Activated T-helper 2 cell treated with anti-CD3 and anti-CD28 coated beads, Interferon-gamma antibody, Interleukin-2, Interleukin-4, amounts not matched to agents 10 μg/mL and 5 μg/mL and 100 μg/mL, durations not matched to agents 14 hours and 24 hours and 36 hours (primary cell): ENCODE data around the gene GFOD2. TPM values are rescaled to one million over a fixed set of nuclear protein-coding genes. Genes with fewer than 3 reads are reported as not detected.

Source experiments
- DNase-seq: peaks from one replicate; pipeline ENCODE4 v3.0.0; 2021; ENCODE audit warnings: low spot score
- H3K27ac Mint-ChIP-seq: one replicate; pipeline ENCODE4 v1.8.0; 2021; ENCODE audit warnings: mixed read lengths
- H3K27me3 Mint-ChIP-seq: one replicate; pipeline ENCODE4 v1.8.0; 2021; ENCODE audit warnings: low read depth, mixed read lengths
- H3K36me3 Mint-ChIP-seq: one replicate; pipeline ENCODE4 v1.8.0; 2021; ENCODE audit warnings: low read depth, mixed read lengths
- H3K4me1 Mint-ChIP-seq: one replicate; pipeline ENCODE4 v1.8.0; 2021; ENCODE audit warnings: low read depth, mixed read lengths
- H3K4me3 Mint-ChIP-seq: one replicate; pipeline ENCODE4 v1.8.0; 2021; ENCODE audit warnings: low read depth, mild to moderate bottlenecking, moderate library complexity, mixed read lengths
- H3K9me3 Mint-ChIP-seq: one replicate; pipeline ENCODE4 v1.8.0; 2021; ENCODE audit warnings: mixed read lengths
- intact Hi-C: fragments of 100-400 bp; cut with micrococcal nuclease; formaldehyde crosslinking; loops from one replicate; pipeline ENCODE4 v1.15.1; 2023
- total RNA-seq: library from RNA; stranded (reverse); gene quantifications from 2 replicates; pipeline ENCODE4 v1.2.3, GENCODE V29; 2022

GFOD2 gene
- total RNA-seq, 1 donor from 2014 or later: 18.3 TPM

DNA sequence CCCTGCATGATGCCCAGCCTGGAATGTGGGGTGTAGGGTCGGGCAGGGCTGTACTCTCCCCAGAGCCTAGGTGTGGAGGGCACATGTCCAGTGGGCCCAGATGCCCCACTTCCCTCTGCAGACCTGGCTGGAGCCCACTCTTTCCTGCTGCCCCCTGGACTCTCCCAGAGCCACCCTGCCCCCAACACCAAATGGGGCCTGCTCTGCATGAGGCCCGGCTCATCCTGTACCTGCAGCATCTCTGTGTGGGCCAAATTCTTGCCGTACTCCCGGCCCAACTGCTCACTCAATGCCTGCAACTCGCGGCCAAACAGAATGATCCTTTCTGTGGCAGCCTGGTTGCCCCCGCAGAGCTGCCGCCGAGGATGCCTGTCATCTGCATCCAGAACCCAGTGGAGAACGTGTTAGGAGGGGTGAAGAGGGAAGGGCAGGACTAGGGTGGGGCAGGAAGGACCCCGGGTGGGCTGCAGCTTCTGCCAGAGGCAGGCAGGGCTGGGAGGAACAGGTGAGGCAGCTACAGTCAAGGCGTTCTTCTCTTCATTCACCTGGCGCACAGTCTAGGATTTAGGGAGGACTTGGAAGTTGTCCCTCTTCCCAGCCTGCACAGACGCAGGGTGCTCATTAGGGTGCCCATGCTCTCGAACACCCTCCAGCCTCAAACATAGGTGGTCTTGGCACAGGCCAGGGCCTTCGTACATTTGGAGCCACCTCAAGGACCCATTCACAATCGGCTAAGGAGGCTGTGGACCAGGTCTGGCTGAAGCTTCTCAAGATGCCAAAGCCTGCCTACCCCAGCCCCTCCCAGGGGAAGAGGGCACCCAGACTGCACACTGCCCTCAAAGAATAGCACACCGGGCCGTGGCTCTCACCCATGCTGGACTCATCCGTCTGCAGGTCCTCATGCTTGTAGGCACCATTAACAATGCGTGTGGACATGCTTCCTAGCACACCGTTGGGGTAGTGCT, 8.7 kb upstream of the GFOD2 start:
- Mint-ChIP-seq H3K9me3 (no peaks in the 10 kb centered on the region), H3K27me3 (no peaks in the 10 kb centered on the region), H3K4me3 (no peak overlapping the region), H3K36me3 (peaks cover 23% of the 10 kb centered on the region), H3K4me1 (no peaks in the 10 kb centered on the region), H3K27ac (no peak overlapping the region)
- intact Hi-C loops: no loop called here
- no peak for DNase-seq

DNA sequence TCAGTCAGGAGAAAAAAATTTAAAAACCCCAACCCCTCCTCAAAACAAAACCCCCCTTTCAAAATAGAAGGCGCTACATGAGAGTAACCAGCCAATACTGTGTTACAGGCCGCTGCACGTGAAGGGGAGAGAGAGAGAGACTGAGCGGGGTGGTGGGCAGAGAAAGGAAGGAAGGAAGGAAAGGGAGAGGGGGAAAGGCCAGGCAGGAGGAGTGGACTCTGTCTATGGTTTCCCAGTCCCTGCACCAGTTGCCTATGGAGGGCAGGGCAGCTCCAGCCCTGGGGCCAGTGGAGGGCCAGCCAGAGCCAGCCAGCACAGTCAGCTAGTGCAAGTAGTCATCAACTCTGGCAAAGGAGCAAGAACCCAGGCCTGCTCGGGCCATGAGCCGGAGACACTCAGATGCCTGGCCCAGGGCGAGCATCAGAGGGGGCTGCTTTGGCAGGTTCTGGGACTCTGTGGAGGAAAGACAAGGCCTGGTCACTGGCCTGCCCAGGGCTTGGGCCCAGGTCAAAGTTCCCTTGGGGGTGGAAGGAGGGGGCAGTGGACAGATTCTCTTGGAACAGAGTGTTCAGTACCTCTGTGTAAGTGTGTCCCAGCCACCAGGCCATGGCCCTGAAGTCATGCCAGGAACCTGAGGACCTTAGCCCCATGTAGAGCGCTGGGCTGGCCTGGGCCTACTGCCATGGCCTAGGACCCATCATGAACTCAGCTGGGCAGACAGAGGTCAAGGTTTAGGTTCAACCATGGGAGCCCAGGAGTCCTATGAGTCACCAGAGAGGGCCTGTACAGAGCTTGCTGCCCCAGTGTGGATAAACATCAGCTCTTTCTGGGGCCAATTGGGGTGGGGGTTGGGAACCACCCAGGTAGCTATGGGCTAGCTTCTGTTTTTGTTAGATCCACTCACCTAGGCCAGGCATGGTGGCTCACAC, 7.3 kb upstream of the GFOD2 start:
- H3K36me3 Mint-ChIP-seq: peaks cover 23% of the 10 kb centered on the region
- no peak overlapping the region for H3K4me3 Mint-ChIP-seq
- no peak overlapping the region for H3K27ac Mint-ChIP-seq
- H3K9me3 Mint-ChIP-seq: no peaks in the 10 kb centered on the region
- no peaks in the 10 kb centered on the region for H3K27me3 Mint-ChIP-seq
- DNase-seq: no peak
- intact Hi-C loops: no loop called here
- no peaks in the 10 kb centered on the region for H3K4me1 Mint-ChIP-seq

DNA sequence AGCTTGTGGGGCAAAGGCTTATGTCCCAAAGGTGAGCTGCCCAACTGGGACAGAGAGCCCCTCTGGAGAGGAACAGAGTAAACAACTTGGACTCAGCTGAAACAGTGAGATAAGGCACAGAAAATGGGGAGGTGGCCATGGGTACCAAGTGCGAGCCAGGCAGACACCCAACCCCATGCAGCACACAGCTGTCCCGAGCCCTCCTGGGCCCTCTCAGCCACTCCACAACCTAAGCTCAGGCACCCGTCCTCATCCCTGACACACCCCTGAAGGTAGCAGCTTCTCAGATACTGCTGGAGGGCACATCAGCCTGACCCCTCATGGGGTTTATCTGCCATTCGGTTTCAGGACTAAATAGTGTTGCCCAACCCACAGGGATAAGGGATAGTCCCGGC, 4.8 kb upstream of the GFOD2 start:
- H3K27ac Mint-ChIP-seq: no peak overlapping the region
- peaks cover 8% of the 10 kb centered on the region for H3K36me3 Mint-ChIP-seq
- no peaks in the 10 kb centered on the region for H3K9me3 Mint-ChIP-seq
- H3K4me3 Mint-ChIP-seq: no peak overlapping the region
- DNase-seq: no peak
- H3K27me3 Mint-ChIP-seq: no peaks in the 10 kb centered on the region
- intact Hi-C loops: no loop called here
- peaks cover 16% of the 10 kb centered on the region for H3K4me1 Mint-ChIP-seq

DNA sequence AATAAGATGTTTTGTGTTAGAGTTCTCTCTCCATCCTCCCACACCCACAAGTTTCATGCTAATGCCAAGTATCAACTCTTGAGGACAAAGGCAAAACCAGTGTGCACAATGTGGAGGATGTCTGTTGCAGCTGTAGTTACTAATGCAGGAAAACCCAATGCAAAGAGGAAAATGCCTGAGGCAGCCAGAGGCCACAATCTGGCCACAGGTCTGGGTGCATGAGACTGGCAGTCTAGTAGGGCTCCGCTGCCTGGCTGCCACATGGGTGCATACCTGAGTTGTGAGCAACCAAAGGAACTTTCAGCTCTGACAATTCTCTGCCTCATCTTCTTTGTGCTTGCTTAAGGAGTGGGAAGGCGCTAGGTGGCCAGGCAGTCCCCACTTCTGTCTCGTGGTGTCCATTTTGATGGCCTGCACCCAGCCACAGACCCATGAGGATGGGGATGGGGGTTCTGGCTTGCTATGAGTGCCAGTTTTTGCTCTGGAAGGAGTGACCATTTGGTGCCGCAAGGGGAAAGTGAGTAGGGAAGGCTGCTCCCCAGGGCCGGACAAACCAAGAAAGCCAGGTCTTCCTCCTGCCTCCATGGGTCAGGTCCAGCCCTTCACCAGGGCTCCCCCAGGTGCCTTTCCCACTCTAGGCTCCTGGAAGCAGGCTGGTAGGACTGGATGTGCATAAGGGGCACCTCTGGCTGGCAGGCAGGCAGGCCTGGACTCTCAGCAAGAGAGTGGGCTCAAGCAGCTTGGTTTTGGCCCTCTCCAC, 4.2 kb upstream of the GFOD2 start:
- DNase-seq: no peak
- Mint-ChIP-seq H3K27ac (no peak overlapping the region), H3K4me1 (peaks cover 20% of the 10 kb centered on the region), H3K36me3 (peaks cover 11% of the 10 kb centered on the region), H3K9me3 (no peaks in the 10 kb centered on the region), H3K4me3 (no peak overlapping the region), H3K27me3 (no peaks in the 10 kb centered on the region)
- intact Hi-C loops: no loop called here

DNA sequence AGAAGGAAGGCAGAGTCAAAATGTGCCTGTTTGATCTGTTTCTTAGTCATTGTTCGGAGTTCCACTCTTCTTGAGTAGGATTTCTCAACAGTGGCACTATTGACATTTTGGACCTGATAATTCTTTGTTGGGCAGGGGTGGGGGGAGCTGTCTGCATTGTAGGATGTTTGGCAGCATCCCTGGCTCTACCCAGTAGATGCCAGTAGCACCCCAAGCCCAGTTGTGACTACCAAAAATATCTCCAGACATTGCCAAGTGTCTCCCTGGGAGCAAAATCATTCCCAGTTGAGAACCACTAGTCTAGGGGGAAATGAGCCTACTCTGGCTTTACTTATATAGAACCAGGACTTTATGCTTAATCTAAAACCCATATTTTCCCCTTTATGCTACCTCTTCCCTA, 1.1 kb upstream of the GFOD2 start:
- intact Hi-C loops: no loop called here
- Mint-ChIP-seq H3K27me3 (no peaks in the 10 kb centered on the region), H3K4me3 (peak overlapping the region; percentile 88)

DNA sequence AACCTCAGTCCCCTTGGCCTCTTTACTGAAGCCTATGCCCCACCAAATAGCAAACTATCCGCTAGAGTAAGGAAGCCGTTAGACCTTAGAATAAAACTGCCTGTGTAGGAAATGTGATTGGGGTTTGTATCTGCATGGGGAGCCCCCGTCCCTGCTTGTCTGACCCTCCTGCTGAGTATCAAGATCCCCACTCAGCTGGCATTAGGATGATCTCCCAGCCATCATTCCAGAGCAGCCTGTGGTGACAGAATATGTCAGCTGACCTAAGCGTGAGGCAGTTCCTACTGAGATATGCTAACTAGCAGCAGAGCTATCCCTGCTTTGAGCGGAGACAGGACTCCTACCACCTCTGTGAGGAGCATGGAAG, 645 bp upstream of the GFOD2 start:
- H3K27me3 Mint-ChIP-seq: no peaks in the 10 kb centered on the region
- peaks cover 19% of the 10 kb centered on the region for H3K36me3 Mint-ChIP-seq
- peak; percentile 14 for DNase-seq
- intact Hi-C loops: loop anchor here (1.0 to 5.0 kb wide), 2 partner anchors 59 to 88 kb away; partner anchors contain the start of genes ACD, PARD6A, RANBP10 and TSNAXIP1
- H3K27ac Mint-ChIP-seq: peak overlapping the region; percentile 92
- H3K9me3 Mint-ChIP-seq: no peaks in the 10 kb centered on the region
- H3K4me3 Mint-ChIP-seq: peak overlapping the region; percentile 88
- H3K4me1 Mint-ChIP-seq: peaks cover 26% of the 10 kb centered on the region

More for the DNA sequence above, 1.1 kb upstream of the GFOD2 start:
- H3K9me3 Mint-ChIP-seq: no peaks in the 10 kb centered on the region
- peak overlapping the region; percentile 92 for H3K27ac Mint-ChIP-seq
- DNase-seq: no peak
- peaks cover 21% of the 10 kb centered on the region for H3K36me3 Mint-ChIP-seq
- H3K4me1 Mint-ChIP-seq: peaks cover 26% of the 10 kb centered on the region

DNA sequence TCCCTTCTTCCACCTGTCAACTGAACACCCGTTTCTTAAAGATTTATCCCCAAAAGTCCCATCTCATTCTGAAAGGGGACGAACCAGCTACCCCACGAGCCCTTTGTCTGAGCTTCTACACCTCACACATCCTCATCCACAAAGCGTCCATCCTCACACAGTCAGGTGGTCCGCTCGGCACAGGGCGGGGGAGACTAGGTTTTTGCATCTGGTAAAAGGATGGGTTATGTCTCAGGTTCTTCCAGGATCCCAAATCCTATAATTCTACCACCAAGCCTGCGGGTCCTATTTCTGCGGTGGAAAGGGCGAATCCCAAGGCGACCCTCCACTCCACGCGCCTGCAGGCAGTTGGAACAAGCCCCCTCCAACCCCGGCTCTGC, 458 bp downstream of the GFOD2 start:
- H3K27me3 Mint-ChIP-seq: no peaks in the 10 kb centered on the region
- H3K9me3 Mint-ChIP-seq: no peaks in the 10 kb centered on the region
- DNase-seq: no peak
- H3K27ac Mint-ChIP-seq: peak overlapping the region; percentile 92
- peaks cover 19% of the 10 kb centered on the region for H3K36me3 Mint-ChIP-seq
- intact Hi-C loops: loop anchor here (1.0 to 5.0 kb wide), 2 partner anchors 58 to 89 kb away; partner anchors contain the start of genes ACD, PARD6A, RANBP10 and TSNAXIP1
- H3K4me1 Mint-ChIP-seq: peaks cover 26% of the 10 kb centered on the region
- H3K4me3 Mint-ChIP-seq: peak overlapping the region; percentile 88

DNA sequence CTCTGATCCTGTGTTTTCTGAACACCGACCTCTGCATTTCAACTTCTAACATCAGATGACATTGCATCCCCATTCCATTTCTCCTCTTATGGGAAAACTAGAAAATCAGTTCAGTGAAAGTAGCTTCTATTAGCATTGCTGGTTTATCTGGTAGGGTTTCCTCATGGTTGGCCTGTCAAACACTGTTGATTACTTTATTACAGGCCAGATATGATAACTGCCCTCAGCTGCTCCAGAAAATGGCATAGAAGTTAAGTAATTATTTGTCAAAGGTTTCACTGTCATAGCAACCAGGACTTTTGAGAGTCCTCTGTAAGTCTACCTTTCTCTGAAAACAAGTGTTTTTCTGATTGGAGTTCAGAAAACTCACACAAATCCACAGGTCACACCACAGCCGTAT, 3.0 kb downstream of the GFOD2 start:
- H3K4me3 Mint-ChIP-seq: no peak overlapping the region
- intact Hi-C loops: loop anchor here (5.0 kb wide), 1 partner anchor 91 kb away; the partner anchor contains the start of genes RANBP10 and TSNAXIP1
- H3K27ac Mint-ChIP-seq: no peak overlapping the region
- no peak for DNase-seq
- H3K27me3 Mint-ChIP-seq: no peaks in the 10 kb centered on the region
- peaks cover 19% of the 10 kb centered on the region for H3K36me3 Mint-ChIP-seq
- no peaks in the 10 kb centered on the region for H3K9me3 Mint-ChIP-seq
- H3K4me1 Mint-ChIP-seq: peaks cover 25% of the 10 kb centered on the region

DNA sequence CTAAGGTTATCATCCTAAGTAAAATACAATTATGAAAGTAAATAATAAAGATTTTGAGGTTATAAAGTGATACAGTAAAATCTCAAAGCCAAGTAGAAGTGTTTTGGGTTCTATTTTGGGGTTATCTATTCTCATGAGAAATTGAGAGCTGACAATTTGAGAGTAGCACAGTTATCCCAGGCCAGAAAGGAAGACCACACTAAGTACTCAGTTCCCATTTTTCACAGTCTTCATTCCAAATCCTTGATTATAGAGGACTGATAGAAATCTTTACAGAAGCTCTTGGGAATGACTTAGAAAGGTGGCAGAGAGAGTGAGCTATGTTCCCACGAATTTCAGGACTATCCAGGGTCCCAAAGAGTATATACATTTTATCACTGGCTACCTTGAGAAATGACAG, 4.6 kb downstream of the GFOD2 start:
- Mint-ChIP-seq H3K9me3 (no peaks in the 10 kb centered on the region), H3K27me3 (no peaks in the 10 kb centered on the region), H3K36me3 (peaks cover 19% of the 10 kb centered on the region), H3K4me1 (peaks cover 10% of the 10 kb centered on the region), H3K27ac (no peak overlapping the region), H3K4me3 (no peak overlapping the region)
- intact Hi-C loops: no loop called here
- DNase-seq: no peak

DNA sequence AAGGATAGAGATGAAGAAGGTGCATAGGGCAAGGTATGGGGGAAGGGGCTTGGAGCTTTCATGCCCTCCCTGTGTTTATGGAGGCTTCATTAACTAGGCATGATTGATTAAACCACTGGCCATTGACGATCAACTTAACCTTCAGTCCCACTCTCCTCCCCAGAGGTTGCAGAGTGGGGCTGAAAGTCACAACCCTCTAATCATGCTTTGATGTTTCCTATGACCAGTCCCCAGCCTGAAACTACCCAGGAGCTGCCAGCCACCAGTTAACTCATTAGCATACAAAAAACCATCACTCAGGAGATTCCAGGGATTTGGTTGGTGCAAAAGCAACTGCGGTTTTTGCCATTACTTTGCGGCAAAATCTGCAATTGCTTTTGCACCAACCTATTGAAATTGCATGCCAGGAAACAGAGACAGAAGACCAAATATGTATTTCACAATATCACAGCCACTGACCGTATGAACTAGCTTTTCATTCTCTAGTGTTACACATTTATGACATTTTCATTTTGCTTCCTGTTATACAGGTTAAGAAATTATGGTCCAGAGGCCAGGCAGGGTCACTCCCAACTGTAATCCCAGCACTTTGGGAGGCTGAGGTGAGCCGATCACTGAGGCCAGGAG, 5.4 kb downstream of the GFOD2 start:
- Mint-ChIP-seq H3K27me3 (no peaks in the 10 kb centered on the region), H3K4me3 (no peak overlapping the region), H3K4me1 (peaks cover 10% of the 10 kb centered on the region), H3K9me3 (no peaks in the 10 kb centered on the region), H3K27ac (no peak overlapping the region), H3K36me3 (peaks cover 19% of the 10 kb centered on the region)
- intact Hi-C loops: no loop called here
- DNase-seq: no peak

DNA sequence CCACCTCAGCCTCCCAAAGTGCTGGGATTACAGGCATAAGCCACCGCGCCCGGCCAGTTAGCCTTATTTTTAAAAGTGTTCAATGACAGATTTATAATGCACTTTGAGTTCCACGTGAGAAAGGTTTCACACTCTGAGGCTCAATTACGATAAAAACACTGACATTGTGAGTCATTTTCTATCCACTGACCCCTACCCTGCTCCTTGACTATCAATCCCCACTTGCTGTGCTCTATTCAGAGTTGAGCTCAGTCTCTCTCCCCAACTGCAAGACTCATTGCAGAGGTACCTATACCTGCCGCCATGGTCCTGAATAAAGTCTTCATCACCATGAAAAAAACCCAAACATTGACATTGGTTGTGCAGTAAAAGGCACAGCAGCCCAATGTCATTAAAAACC, 8.5 kb downstream of the GFOD2 start:
- no peaks in the 10 kb centered on the region for H3K9me3 Mint-ChIP-seq

DNA sequence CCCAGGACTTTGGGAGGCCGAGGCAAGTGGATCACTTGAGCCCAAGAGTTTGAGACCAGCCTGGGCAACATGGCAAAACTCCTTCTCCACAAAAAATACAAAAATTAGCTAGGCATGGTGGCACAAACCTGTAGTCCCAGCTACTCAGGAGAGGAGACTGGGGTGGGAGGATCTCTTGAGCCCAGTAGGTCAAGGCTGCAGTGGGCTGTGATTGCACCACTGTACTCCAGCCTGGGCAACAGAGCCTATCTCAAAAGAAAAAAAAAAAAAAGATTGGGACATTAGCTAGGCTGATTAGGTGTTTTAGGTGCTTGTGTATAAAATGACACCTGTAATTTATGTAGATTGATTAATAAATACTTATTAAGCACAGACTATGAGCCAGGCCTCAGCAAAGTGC, 10.1 kb downstream of the GFOD2 start:
- H3K36me3 Mint-ChIP-seq: no peaks in the 10 kb centered on the region
- H3K4me1 Mint-ChIP-seq: peaks cover 1% of the 10 kb centered on the region
- H3K27me3 Mint-ChIP-seq: no peaks in the 10 kb centered on the region
- intact Hi-C loops: no loop called here
- no peaks in the 10 kb centered on the region for H3K9me3 Mint-ChIP-seq
- no peak overlapping the region for H3K4me3 Mint-ChIP-seq
- no peak for DNase-seq
- no peak overlapping the region for H3K27ac Mint-ChIP-seq

More for the DNA sequence above, 8.5 kb downstream of the GFOD2 start:
- H3K27me3 Mint-ChIP-seq: no peaks in the 10 kb centered on the region
- DNase-seq: no peak
- H3K4me1 Mint-ChIP-seq: no peaks in the 10 kb centered on the region
- intact Hi-C loops: no loop called here
- H3K4me3 Mint-ChIP-seq: no peak overlapping the region
- H3K27ac Mint-ChIP-seq: no peak overlapping the region
- H3K36me3 Mint-ChIP-seq: no peaks in the 10 kb centered on the region
